HepG2 (cell line): Measurements from ENCODE around the gene FIBIN.

Experiments
- CTCF ChIP-seq: sonication (generic); formaldehyde crosslinking; IDR thresholded peaks from 2 replicates; pipeline ENCODE4 v1.5.0; 2020; ENCODE audit warnings: mild to moderate bottlenecking, missing genetic modification reagents, moderate library complexity
- EP300 ChIP-seq, 3 experiments: sonication (generic) in 1 of 3; formaldehyde crosslinking in 1 of 3; IDR thresholded peaks; 2 replicates each; pipeline versions ENCODE4 v1.5.1 to v1.6.1; 2011 to 2020; ENCODE audit warnings: low read depth in 2 of 3, low read length in 2 of 3, borderline replicate concordance in 1 of 3, improper control_type of control experiment in 1 of 3, mild to moderate bottlenecking in 1 of 3, missing genetic modification reagents in 1 of 3, moderate library complexity in 1 of 3
- FOSL1 ChIP-seq: sonication (generic); formaldehyde crosslinking; IDR thresholded peaks from 2 replicates; pipeline ENCODE4 v1.9.0; 2021; ENCODE audit warnings: missing genetic modification reagents, borderline replicate concordance
- HDAC6 ChIP-seq: fragments of 200-600 bp; sonication (generic); IDR thresholded peaks from 2 replicates; pipeline ENCODE4 v1.7.0; 2017; ENCODE audit warnings: mild to moderate bottlenecking, antibody characterized with exemption, low read length, low read depth
- KDM1A ChIP-seq: IDR thresholded peaks from 2 replicates; pipeline ENCODE4 v1.6.1; 2016; ENCODE audit warnings: missing compliant biosample characterization
- KLF6 ChIP-seq: IDR thresholded peaks from 2 replicates; pipeline ENCODE4 v1.8.0; 2016; ENCODE audit warnings: missing biosample characterization, missing genetic modification reagents
- NFIB ChIP-seq: sonication (generic); formaldehyde crosslinking; IDR thresholded peaks from 2 replicates; pipeline ENCODE4 v1.9.0; 2021; ENCODE audit warnings: missing genetic modification reagents, mild to moderate bottlenecking, borderline replicate concordance
- NR2F1 ChIP-seq, 2 experiments: fragments of 450-650 bp in 1 of 2; formaldehyde crosslinking in 1 of 2; IDR thresholded peaks; 2 replicates each; pipeline versions ENCODE4 v1.5.0 to v1.6.1; 2016 to 2020; ENCODE audit warnings: mild to moderate bottlenecking in 1 of 2, missing compliant biosample characterization in 1 of 2, missing genetic modification reagents in 1 of 2, moderate library complexity in 1 of 2
- THAP7 ChIP-seq: sonication (generic); formaldehyde crosslinking; IDR thresholded peaks from 2 replicates; pipeline ENCODE4 v1.8.1; 2023; ENCODE audit warnings: mild to moderate bottlenecking, missing genetic modification reagents
- ZNF34 ChIP-seq: sonication (generic); formaldehyde crosslinking; IDR thresholded peaks from 2 replicates; pipeline ENCODE4 v1.4.0; 2020; ENCODE audit warnings: mild to moderate bottlenecking, missing genetic modification reagents, borderline replicate concordance
- ZZZ3 ChIP-seq: sonication (generic); formaldehyde crosslinking; IDR thresholded peaks from 2 replicates; pipeline ENCODE4 v1.4.0; 2020; ENCODE audit warnings: missing genetic modification reagents, mild to moderate bottlenecking, borderline replicate concordance
- TF ChIP-seq, protein P1 (sequence below): sonication (generic); formaldehyde crosslinking; IDR thresholded peaks from 2 replicates; pipeline ENCODE4 v1.5.0; 2020; ENCODE audit warnings: missing genetic modification reagents

- TF ChIP-seq NFIB (CRISPR knock-in tag) (no peak), ZZZ3 (CRISPR knock-in tag) (no peak), HDAC6 (no peak), THAP7 (CRISPR knock-in tag) (no peak), EP300 (IDR thresholded peaks at IDR 0.05; ENCODE audit: low read depth in 2 of 2, low read length in 2 of 2) (no peak), EP300 (CRISPR knock-in tag; IDR thresholded peaks at IDR 0.05; ENCODE audit: borderline replicate concordance) (no peak), CTCF (CRISPR knock-in tag) (no peak), KDM1A (no peak), ZNF34 (no peak), KLF6 (CRISPR knock-in tag) (no peak), NR2F1 (CRISPR knock-in tag; IDR thresholded peaks at IDR 0.05) (no peak), FOSL1 (CRISPR knock-in tag) (no peak)
- TF ChIP-seq, protein P1, sequence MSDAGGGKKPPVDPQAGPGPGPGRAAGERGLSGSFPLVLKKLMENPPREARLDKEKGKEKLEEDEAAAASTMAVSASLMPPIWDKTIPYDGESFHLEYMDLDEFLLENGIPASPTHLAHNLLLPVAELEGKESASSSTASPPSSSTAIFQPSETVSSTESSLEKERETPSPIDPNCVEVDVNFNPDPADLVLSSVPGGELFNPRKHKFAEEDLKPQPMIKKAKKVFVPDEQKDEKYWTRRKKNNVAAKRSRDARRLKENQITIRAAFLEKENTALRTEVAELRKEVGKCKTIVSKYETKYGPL: no peak
Observed at GRCh38 chr11:27029966-27030365, 36.1 kb downstream of the FIBIN start.
